GM10248 (cell line): Measurements from ENCODE around the gene HOXA3.

ENCODE experiments used
- CTCF ChIA-PET: fragments of 300-600 bp; sonication (Branson Sonifier 250); formaldehyde crosslinking; extraction: SDS; loops from one replicate; lab custom pipeline; 2021; ENCODE audit warnings: antibody characterized with exemption; lab: Yijun Ruan, JAX
- POLR2A ChIA-PET: fragments of 350-650 bp; sonication (Branson Sonifier 250); formaldehyde crosslinking; extraction: SDS; loops from one replicate; lab custom pipeline; 2020; ENCODE audit warnings: antibody characterized with exemption; lab: Yijun Ruan, JAX
- DNase-seq: peaks from one replicate; pipeline ENCODE4 v3.0.0; 2012; ENCODE audit errors: extremely low spot score
- TF ChIP-seq, protein P1 (sequence below): IDR thresholded peaks from 2 replicates; pipeline ENCODE4 v1.5.1; 2012; ENCODE audit warnings: mild to moderate bottlenecking, low read depth; ENCODE audit errors: extremely low read depth, missing control alignments, control extremely low read depth

HOXA3 gene

DNA sequence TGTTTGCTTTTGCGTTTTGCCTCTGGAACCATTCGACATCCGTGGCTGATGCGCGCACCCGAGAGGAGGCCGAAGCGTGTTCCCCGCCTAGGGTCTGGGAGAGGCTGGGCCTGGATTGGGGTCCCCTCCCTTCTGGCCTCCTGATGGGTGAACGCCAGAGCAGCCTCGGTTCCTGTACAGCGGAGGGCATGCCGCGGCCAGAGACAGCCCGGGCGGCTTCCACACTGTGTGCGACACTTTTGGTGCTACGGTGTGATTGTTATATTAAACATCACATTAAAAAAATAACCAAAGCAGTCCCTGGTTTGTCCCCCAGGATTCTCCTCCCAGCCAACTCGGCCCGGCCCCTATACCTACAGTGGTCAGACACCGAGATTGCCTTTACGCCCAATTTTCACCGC, 7.8 kb upstream of the HOXA3 start:
- TF ChIP-seq, protein P1, sequence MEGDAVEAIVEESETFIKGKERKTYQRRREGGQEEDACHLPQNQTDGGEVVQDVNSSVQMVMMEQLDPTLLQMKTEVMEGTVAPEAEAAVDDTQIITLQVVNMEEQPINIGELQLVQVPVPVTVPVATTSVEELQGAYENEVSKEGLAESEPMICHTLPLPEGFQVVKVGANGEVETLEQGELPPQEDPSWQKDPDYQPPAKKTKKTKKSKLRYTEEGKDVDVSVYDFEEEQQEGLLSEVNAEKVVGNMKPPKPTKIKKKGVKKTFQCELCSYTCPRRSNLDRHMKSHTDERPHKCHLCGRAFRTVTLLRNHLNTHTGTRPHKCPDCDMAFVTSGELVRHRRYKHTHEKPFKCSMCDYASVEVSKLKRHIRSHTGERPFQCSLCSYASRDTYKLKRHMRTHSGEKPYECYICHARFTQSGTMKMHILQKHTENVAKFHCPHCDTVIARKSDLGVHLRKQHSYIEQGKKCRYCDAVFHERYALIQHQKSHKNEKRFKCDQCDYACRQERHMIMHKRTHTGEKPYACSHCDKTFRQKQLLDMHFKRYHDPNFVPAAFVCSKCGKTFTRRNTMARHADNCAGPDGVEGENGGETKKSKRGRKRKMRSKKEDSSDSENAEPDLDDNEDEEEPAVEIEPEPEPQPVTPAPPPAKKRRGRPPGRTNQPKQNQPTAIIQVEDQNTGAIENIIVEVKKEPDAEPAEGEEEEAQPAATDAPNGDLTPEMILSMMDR = no peak
- POLR2A ChIA-PET = no interaction called here
- no peak for DNase-seq
- CTCF ChIA-PET = interaction anchor here (0.6 to 3.8 kb wide), 33 partner anchors 8 to 1298 kb away, joined by 3 to 59 read pairs (median 6); partner anchors contain the start of gene HOXA3

DNA sequence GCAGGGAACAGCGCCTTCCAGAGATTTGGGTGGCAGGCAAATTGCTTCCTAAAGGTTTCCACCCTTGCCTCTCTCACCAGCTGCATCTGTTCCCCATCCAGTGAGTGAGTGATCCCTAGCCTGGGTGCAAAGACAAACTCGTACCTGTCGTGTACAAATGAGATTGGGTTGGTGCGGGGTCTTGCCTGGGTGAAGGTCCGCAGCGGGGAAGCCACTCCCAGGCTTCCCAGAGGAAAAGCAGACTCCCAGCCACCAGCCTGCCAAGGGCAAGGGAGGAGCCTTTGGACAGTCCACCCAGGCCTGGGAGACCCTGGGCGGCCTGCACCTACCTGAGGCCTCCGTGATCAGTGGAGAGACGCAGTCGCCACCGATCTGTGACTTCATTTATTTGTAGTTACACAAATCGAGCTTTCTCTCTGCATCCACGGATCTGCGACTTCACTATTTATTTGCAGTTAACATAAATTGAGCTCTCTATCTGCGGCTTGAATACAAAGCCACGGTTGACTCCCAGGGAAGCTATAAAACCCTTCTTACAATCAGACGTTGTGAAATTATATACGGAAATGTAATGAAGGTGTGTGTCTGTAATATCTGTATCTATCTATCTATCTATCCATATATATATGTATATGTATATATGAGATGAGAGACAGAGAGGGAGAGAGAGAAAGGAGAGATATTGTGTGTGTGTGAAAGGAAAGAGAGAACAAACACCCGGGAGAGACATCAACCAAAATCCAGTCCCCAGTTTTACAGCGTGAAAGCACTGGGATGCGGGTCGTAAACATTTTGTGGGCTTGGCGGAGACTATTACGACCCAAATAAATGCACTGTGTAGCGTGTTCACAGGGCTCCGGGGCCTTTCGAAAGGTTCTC, 7.1 kb upstream of the HOXA3 start:
- TF ChIP-seq, protein P1 = no peak
- CTCF ChIA-PET = interaction anchor here (0.9 to 1.7 kb wide), 16 partner anchors 9 to 1267 kb away, joined by 3 to 16 read pairs (median 4); partner anchors contain the start of gene HOXA11
- POLR2A ChIA-PET = no interaction called here
- no peak for DNase-seq

DNA sequence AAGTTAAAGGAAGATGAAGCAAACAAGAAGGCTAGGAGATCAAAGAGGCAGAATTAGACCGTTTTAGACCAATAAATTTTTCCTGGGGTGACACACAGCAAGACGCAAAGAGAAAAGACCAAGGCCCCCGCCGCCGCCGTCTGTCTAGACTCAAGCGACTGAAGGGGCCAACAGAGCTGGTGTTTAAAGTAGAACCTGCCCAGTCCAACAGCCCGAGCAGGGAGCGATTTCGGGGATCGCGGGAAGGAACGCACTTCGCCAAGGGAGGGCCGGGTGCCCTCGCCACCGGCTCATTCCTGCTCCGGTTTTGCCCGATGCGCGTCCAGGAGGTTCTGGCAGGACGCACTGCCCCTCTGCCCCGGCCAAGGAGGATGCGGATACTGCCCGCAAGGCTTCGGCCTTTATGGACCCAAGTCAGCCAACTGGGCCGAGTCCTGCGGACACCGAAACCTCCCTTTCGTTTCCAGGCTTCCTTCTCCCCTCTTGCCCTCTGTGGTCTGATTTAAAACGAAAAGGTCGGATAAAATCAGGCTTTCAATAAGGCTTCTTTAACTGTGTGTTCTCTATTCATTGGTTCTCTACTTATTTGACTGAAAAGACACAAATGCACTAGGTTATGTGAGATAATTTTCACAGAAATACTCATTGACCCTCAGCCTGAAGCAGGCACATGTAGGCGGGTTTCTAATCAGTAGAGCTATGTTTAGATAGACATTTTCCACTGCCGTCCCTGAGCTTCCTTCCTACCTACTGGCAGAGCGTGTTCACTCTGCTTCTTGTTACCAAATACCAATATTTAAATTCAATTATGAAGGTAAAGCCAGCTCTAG, 6.3 kb upstream of the HOXA3 start:
- ChIA-PET POLR2A (no interaction called here), CTCF (interaction anchor here (1.0 to 1.7 kb wide), 14 partner anchors 9 to 1266 kb away, joined by 3 to 16 read pairs (median 4); partner anchors contain the start of gene HOXA11)
- DNase-seq = no peak
- TF ChIP-seq, protein P1 = no peak

DNA sequence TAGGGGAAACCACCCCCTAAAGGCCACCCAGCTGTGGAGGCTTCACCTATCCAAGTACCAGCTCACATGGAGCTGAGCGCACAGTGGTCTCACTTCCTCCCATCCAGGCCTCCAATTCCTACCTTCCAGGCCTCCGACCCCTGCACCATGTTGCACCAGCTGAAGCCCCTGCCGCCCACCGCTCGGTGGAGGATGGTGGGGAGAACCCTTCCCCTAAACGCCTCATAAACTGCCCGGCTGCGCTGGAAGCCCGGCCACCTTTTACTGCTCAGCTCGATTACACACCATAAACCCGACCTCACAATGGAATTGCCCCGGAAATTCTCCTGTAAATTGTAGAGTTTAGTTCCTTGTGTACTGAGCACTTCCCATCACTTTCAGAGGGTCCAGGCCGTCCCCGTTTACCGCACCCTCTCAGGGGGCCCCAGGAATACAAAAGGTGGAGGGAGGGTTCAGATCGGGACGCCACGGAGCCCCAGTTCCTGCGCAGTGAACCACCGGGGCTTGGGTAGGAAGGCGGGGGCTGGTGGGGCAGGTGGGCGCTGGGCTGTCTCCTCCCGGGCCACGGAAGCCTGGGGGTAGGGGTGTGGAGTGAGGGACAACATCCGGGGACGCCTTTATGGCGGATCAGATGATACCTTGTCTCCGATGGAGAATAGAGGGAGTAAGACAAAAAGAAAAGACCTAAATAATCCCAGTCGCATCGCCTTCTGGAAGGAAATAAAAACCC, 5.5 kb upstream of the HOXA3 start:
- POLR2A ChIA-PET = no interaction called here
- DNase-seq = no peak
- TF ChIP-seq, protein P1 = no peak
- CTCF ChIA-PET = interaction anchor here (1.0 to 1.3 kb wide), 3 partner anchors 65 to 788 kb away, joined by 3 to 5 read pairs (median 3); no protein-coding TSS in a partner anchor

DNA sequence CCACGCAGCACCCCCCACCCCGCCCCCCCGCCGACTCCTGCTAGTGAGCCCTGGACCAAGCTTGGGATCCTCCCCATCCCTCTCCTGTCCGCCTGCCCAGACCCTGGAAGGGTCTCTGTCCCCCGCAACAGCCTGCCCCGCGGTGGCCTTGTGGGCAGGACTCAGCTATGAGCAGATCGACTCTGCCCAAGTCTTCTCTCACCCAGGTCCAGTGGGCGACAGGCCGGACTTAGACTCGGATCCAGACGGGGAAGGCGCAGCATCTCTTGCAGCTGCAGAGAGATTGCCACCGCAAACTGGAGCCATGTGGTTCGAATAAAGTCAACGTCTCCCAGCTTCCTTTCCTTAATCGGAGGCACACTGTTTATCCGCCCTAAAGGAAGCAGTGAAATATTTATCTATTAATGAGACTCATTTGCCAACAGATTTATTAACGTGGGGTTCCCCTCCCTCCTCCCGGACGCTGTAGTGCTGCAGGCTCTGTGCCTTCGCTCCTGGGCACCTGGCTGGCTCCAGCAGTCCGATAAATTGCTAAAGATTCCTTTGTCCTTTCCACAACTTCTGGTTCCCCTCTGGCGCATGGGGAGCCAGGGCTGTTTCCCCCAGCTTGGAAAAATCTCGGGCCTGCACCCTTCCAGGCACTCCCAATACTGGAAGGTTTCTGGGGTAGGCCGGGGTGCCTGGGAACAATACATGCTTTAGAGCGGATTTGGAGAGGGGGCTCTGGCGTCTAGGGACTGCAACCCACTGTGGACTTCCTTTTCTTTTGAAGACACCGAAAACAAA, 4.7 kb upstream of the HOXA3 start:
- no peak for DNase-seq
- CTCF ChIA-PET = interaction anchor here (1.0 to 1.3 kb wide), 2 partner anchors 301 to 787 kb away, joined by 3 to 5 read pairs; no protein-coding TSS in a partner anchor
- POLR2A ChIA-PET = no interaction called here
- TF ChIP-seq, protein P1 = no peak
